Retina (tissue), 1 donor: ENCODE results near the gene MAPK12.
A peak's percentile ranks its signal among the peaks of the same experiment; 100 is the strongest.
"Not testable (repeated sequence)": the region's sequence is repeated elsewhere in the genome, so short reads cannot be mapped to it uniquely, and the experiment has no call there.

Experiments used
- DNase-seq: peaks from one replicate; pipeline ENCODE4 v3.0.0-alpha.2; 2016

MAPK12 gene

DNA sequence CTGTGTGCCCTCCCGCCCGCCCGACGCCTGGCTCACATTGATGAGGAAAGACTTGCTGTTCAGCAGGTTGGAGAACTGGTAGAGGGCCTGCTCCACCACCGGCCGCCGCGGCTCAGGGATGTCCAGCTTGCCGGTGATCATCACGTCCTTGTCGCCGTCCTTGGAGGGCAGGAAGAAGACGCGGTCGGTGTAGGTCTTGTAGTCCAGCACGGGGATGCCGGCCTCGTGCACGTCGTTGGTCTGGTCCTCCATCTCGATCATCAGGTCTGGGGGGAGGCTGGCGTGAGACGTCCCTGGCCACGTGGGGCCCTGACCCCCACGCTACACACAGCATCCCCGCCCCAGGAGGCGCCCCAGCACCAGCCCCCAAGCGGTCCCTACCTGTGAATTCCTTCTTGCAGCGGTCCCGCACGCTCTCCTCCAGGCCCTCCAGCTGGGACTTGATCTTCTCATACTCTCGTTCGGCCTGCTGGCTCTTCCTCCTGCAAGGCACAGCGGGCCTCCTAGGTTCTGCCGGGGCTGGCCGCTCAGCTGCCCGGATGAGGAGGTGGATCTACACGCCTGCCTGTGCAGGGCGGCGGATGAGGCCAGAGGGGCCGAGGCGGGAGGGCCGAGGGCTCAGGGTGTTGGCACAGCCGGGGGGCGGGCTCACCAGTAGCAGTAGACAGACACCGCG is 19.4 kb upstream of the MAPK12 start:
- no peak for DNase-seq

DNA sequence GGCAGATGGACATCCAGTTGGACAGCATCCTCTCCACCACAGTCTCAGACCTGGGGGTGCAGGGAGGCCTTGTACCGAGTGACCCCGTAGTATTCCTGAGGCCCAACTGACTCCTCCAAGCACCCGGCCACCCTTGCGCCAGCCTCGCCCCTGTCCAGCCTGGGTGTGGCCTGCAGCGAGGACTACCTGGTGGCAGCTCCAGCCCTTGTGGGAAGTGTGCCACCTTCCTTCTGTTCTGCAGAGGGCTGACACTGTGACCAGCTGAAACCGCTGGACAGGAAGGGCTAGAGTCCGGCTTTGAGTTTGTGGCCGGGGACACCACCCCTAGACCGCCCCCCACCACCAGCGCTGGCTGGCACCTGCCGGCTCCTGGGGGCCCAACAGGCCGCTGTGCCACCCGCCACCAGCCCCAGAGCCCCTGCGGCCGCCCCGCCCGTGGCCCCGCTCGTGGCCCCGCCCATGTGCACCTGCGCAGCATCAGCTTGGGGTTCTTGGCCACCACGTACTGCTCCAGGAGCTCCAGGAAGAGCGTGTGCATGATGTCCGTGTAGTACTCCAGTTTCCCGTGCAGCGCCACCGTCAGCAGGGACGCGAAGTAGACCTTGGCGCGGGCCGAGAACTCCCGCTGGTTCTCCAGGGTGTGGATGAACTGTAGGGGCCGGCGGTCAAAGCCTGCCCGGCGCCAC is 18.7 kb upstream of the MAPK12 start:
- DNase-seq = no peak

DNA sequence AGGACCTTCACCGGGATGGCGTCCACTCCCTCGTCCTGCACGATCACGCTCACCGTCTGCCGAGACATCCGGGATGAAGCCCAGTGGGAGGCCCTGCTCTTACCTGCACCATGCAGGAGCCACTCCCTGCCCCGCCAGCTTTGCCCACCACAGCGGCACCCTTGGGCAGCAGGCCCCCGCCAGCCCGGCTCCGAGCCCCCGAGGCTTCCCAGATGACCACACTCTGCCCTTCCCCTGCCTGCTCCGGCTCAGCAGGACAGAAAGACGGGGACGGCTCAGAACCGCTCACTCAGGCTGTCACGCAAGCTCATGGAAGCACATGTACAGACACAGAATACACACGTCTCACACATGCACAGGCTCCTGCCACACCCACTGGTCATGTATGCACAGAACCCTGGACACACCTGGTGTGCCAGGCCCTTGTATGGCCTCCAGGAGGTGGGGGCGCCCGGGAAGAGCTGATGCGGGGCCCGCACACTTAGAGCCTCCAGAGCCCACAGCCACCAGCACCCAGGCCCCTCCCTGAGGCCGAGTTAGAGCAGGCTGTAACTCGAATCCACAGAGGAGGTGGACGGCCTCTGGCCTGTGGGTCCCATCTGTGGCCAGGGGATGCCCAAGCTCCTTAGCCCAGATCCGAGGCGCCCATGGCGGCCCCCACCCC is 17.6 kb upstream of the MAPK12 start:
- DNase-seq = no peak

DNA sequence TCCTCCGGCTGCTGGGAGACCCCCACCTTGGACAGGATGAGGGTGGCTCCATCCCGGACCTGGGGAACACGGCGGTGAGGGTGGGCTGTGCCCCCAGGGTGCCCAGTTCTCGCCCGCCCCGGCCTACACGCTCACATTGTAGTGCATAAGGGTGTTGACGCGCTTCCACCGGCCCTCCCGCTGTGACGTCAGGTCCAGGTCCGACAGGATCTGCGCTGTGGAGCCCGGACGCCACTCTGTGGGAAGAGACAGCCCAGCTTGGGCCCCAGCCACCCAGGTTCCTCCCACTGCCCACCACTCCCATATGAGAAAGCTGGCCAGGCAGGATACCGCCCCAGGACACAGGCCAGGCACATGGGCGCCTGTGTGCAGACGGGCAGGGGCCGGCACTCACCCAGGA is 17.0 kb upstream of the MAPK12 start:
- no peak for DNase-seq

DNA sequence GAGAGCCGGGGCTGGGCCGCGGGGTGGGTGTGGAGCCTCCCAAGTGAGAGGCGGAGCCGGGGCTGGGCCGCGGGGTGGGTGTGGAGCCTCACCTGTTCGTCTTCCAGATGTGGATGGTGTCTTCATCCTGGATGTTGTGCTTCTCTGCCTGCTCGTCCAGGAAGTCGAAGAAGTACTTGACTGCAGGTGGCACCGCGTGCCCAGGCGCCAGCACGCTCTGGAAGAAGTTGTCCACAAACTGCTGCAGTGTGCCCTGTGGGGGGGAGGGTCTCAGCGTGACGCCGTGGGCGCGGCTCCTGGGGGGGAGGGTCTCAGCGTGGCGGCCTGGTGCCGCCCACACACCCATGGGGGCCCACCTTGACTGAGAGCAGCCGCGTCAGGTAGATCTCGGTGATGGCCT is 16.3 kb upstream of the MAPK12 start:
- no peak for DNase-seq

DNA sequence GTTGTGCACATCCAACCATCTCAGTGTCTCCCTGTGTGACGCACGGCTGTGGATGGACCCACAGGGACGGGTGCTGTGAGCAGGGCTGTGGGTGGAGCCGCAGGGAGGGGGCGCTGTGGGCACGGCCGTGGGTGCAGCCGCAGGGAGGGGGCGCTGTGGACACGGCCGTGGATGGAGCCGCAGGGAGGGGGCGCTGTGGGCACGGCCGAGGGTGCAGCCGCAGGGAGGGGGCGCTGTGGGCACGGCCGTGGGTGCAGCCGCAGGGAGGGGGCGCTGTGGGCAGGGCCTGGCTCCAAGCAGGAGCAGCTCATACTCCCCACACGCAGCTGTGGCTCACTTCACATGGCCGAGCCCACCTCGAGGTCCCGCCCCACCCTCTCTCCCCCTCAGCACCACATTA is 14.7 kb upstream of the MAPK12 start:
- no peak for DNase-seq

DNA sequence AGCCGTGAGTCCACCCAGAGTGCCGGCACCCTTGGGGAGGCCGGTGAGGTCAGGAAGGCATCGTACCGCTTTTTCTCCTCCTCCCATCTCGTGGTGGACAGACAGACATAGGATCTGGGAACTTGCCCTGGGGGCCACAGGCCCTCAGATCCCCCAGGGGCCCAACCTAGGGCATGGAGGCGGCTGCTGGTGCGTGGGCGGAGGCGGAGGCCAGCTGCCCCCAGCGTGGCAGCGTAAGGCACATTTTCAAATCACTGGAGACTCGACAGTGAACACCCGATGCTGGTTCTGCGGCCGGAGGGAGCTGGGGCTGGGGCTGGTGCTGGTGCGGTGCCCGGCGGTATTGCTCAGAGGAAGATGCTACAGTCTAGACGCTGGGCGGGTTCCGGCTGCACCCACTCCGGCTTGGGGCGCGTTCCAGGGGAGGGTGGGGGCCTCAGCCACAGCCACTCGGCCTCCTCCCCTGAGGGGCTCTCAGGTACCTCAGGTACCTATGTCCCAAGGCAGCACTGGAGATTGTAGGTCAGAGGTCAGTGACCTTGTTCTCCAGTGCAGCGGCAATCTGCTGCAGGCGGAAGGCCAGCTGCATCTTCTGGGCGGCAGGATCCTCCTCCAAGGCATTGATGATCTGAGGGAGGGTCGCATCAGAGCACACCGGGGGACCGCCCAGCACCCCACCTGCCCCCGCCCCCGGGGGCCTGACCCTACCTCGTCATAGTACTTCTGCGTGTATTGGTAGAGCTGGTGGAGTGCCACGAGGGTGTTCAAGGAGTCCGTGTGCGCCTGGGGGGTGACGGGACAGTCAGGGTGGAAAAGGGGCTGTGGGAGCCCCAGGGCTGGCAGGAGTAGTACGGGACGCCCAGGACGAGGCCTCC is 13.9 kb upstream of the MAPK12 start:
- no peak for DNase-seq

DNA sequence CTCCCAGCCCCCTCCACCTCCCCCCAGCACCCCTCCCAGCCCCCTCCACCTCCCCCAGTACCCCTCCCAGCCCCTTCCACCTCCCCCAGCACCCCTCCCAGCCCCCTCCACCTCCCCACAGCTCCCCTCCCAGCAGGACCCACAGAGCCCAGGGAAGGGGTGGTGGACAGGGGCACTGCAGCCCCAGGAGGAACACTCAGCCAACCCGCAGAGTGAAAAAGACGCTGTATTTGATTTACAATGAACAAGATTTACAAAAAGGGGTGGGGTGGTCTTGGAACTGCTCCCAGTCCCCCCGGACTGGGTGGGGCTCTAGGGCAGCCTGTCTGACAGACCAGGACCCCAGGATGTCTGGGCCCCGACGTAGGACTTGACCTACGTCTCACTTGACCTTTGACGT is 13.3 kb upstream of the MAPK12 start:
- no peak for DNase-seq

DNA sequence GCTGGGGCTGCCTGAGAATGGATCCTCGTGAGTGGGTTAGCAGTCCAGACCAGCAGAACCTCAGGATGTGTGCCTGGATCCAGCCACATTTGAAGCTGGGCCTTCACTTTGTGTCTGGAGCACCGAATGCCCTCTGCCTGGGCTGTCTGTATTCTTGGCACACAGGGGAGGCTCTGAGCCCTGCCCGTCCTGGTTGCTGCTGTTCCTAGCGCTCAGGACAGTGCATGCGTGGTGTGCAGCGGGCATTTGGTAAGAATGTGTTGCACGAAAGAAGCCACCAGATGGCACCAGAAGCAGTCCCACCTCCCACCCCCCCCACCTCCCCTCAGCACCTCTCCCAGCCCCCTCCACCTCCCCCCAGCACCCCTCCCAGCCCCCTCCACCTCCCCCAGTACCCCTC is 12.8 kb upstream of the MAPK12 start:
- DNase-seq = peak; percentile 63

DNA sequence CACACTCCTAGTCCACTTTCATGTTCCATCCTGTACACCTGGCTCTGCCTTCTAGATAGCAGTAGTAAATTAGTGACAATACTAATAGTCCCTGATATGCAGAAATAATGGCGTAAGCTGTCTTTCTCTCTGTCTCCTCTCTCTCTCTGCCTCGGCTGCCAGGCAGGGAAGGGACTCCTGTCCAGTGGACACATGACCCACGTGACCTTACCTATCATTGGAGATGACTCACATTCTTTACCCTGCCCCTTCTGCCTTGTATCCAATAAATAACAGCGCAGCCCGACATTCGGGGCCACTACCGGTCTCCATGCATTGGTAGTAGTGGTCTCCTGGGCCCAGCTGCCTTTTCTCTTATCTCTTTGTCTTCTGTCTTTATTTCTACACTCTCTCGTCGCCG is 12.3 kb upstream of the MAPK12 start:
- DNase-seq = not testable (repeated sequence)

DNA sequence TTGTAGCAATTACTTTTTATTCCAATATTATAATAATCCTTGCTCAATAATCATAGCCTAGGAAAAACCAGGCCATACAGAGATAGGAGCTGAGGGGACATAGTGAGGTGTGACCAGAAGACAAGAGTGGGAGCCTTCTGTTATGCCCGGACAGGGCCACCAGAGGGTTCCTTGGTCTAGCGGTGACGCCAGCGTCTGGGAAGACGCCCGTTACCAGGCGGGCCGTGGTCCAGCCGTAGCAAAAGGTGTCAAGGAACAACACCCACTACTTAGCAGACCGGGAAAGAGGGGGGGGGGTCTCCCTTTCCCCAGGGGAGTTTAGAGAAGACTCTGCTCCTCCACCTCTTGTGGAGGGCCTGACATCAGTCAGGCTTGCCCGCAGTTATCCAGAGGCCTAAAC is 11.9 kb upstream of the MAPK12 start:
- DNase-seq = not testable (repeated sequence)

DNA sequence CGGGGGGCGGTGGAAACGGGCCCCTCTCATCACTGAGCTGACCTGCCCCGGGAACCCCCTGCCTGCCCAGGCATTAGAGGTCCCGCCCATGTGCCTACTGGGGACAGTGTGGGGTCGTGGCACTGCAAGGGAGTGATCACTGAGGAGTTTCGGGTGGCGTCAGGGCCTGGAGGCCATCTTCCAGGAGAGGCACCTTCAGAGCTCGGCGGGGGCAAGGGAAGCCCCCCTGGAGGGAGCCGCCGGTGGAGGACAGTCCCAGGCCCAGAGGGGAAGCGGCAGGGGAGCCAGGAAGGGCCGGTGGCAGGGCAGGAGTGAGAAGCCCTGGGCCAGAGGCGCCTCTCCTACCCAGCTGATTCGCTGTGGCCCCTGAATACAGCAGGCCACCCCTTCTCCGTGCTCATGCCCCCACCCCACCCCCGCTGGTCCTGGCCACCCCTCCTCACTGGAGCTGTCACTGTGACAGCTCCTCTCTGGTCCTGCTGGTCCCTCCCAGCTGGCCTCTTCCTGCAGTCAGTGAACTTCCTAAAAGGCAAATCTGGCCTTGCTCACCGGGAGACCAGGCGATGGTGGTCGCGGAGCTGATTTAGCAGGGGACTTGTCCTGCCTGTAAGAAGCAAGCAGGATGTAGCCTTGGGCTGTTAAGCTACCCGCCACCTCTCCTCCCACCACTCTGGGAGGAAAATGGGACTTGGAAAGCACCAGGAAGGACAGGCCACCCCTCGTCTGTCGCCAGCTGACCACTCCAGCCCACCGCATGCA is 10.7 kb upstream of the MAPK12 start:
- peak; percentile 59 for DNase-seq

DNA sequence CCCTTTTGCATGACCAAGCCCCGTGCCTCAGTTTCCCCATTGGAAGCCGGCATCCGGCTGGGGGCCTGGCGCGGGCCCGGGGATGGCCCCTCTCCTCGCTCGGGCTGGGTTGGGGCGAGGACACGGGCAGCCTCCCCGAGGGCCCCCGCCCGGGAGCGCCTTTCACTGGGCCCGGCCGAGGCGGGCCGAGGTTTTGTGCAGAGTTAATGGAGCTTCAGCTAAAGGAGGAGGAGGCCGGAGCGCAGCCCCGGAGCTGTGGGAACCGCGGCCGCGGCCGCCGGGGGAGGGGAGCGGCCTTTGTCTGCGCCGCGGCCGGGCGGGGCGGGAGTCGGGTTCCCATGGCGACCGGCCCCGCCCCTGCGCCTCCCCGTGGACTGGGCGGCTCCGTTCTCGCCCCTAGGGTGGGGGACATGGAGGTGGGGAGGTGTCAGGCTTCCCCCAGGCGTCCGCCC is 10.1 kb upstream of the MAPK12 start:
- DNase-seq = peak; percentile 90

DNA sequence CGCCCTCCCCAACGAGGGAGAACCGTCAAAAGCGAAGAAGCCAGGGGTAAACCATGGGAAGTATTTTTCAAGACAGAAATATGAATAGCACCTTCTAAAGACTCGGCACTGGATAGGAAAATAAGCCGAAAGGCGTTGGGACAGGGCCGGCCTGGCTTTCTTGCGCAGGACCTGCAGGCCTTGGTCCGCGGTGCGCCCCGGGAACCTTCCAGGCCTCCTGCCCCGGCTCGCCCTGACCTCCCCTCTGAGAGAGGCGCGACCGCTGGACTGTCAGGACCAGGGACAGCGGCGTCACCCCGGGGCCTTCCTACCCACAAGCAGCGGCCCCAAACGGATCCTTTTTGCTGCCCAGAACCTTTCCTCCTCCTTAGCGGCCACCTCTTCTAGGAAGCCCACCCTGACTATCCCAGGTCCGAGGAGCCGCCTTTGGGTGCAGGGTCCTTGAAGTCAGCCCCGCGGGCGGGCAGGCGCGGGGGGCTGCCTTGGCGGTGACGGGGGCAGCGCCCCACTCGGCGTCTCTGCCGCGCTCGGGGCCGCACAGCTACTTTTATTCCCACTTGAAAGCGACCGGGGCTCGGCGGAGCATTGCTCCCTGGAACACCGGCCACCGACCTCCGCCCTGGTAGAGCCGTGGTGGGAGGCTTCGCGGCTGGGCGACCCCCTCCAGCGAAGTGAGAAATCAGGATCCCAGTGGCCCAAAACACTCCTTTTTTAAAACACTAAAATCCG is 9.3 kb upstream of the MAPK12 start:
- DNase-seq = peak; percentile 84

DNA sequence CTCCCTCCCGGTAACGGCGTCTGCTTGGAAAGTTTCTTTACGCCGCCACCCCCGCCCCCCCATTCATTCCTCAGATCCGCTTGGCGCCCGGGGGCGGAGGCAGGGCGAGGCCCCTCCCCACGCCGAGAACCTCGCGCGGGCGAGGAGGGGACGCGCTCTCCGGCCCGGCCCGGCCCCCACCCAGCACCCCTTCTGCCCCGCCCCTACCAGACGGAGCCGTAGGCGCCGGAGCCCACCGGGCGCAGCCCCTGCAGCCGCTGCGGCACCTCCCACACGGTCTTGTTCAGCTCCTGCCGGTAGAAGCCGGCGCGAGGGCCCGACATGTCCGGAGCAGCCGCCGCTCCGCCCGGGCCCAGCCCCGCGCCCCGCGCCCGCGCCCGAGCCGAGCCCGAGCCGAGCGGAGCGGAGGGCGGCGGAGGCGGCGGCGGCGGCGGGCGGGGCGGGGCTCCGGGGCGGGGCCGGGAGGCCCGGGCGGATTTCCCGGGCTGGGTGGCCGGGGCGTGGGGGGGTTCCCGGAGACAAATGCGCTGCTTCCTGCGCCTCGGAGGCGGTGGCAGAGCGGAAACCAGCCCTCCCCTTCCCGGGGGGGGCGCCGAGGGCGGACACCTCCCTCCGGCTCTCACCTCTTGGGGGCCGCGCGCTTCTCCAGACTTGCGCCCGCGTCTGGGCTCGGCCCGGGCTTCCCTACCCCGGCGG is 8.6 kb upstream of the MAPK12 start, which contains the start of gene MAPK11:
TSS of gene MAPK11 (minus strand) at position 411 of the 696 bp plus-strand sequence. CDS start at position 323, 88 bp downstream.
- no peak for DNase-seq

DNA sequence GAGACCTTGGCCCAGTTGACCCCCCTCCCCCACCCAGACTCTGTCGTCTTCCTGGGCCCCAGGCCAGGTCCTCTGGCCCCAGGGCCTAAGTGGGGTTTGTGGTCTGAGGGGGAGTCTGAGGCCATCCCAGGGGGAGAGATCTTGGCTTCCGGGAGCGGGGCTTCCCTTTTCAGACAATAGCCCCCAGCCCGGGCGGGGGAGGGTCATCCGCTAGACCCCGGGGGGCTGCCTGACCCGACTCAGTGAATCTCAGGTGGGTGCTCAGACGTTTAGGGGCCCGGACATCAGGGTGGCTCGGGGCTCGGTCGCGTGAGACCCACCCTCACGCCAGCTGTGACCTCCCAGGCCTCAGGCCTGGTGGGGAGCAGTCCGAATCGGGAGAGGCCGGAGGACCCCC is 8.1 kb upstream of the MAPK12 start:
- DNase-seq = no peak

DNA sequence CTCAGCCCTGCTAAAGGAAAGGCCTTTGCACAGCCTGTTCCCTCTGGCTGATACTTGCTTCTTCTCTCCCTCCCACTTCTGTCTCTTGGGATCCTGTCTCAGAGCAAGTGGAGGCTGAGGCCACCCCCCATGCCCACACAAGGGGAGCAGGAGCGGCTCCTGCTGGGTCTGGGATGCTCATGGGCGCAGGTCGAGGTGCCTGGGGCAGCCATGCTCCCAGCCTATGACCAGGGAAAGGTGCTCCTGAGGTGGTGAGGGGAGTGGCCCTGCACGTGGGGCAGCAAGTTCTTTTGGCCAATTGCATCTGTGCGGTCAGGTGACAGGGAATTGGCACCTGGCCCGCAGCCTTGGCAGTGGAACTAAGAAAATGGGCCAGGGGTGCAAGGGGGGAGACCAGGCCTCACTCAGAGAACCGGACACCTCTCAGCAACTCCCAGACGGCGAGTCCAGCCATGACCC is 7.2 kb upstream of the MAPK12 start:
- peak; percentile 32 for DNase-seq

DNA sequence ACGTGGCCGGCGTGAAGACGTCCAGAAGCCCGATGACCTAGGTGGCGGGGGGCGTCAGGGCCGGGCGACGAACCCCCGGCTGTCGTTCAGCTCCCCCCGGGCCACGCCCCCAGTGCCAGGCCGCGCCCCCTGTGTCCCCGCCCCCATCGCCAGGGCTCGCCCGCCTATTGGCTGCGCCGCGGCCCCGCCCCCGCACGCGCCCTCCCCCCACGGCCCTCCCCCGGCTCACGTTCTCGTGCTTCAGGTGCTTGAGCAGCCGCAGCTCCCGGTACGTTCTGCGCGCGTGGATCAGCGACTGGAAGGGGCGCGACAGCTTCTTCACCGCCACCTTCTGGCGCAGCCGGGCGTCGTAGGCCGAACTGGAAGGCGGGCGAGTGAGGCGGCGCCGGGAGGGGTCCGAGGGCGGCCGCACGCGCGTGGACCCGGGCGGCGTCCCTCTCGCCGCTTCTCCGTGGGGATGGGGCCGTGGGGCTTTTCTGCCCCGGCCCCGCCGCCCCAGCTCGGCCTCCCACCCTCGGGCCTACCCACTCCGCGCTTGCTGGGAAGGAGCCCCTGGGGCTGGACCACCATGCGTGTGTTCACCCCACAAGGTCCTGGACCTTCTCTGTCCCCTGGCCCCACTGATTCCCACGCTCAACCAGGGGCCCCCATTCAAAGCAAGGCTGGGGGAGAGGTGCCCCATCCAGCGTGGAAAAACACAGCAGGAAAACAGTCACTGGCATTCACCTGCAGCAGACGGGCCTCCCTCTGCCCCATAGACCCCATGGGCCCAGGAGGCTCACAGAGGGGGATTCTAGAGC is 6.3 kb upstream of the MAPK12 start:
- peak; percentile 51 for DNase-seq

DNA sequence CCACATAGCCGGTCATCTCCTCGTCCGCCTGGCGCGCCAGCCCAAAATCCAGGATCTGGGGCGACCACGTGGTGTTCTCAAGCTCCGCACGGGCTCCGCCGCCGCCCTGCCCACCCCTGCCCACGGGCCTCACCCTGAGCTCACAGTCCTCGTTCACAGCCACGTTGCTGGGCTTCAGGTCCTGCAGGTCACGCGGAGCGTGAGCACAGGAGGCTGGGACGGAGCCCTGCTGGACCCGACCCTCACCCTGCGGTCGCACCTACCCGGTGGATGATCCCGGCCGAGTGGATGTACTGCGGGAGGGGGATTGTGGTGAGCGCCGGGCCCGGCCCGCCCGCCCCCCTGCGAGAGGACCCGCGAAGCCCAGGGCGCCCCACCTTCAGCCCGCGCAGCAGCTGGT is 5.5 kb upstream of the MAPK12 start:
- no peak for DNase-seq
